Esophagus squamous epithelium (tissue), 4 donors: ENCODE results near the gene RPLP1.

Experiments
- POLR2A ChIP-seq, 4 donors: fragments of 450-650 bp; IDR thresholded peaks; one replicate each; pipeline ENCODE4 v1.6.1; 2017; ENCODE audit warnings: antibody characterized with exemption in 4 of 4, mild to moderate bottlenecking in 4 of 4, moderate library complexity in 3 of 4
- TF ChIP-seq, protein P1 (sequence below), 6 experiments: fragments of 450-650 bp in 4 of 6; fragments of 200-600 bp in 2 of 6; sonication (generic) in 2 of 6; IDR thresholded peaks; one replicate each; pipeline ENCODE4 v1.5.1; 2016 to 2019; ENCODE audit warnings: antibody characterized with exemption in 6 of 6, mild to moderate bottlenecking in 4 of 6, moderate library complexity in 4 of 6

DNA sequence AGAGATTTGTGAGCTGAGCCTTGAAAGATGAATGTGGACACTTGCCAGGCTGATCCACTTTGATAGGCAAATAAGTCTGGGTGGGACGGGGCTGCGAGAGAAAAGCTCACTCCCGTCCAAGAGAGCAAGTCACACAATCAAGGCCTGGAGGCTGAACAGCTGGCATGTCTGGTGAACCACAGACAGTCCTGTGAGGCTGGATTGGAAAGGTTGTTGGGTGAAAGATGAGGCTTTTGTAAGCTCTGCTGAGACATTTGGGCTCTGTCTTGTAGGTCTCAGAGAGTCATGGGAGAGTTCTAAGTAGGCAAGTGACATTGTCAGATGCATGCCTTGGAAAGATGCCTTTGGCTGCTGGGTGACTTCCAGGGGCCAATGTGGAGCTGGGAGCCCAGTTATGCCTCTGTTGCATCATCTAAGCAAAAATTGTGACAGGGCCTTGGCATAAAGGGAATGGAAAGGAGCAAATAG lies 38.5 kb downstream of the RPLP1 start:
- TF ChIP-seq, protein P1, sequence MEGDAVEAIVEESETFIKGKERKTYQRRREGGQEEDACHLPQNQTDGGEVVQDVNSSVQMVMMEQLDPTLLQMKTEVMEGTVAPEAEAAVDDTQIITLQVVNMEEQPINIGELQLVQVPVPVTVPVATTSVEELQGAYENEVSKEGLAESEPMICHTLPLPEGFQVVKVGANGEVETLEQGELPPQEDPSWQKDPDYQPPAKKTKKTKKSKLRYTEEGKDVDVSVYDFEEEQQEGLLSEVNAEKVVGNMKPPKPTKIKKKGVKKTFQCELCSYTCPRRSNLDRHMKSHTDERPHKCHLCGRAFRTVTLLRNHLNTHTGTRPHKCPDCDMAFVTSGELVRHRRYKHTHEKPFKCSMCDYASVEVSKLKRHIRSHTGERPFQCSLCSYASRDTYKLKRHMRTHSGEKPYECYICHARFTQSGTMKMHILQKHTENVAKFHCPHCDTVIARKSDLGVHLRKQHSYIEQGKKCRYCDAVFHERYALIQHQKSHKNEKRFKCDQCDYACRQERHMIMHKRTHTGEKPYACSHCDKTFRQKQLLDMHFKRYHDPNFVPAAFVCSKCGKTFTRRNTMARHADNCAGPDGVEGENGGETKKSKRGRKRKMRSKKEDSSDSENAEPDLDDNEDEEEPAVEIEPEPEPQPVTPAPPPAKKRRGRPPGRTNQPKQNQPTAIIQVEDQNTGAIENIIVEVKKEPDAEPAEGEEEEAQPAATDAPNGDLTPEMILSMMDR (IDR thresholded peaks at IDR 0.05), result no peak
- TF ChIP-seq POLR2A (IDR thresholded peaks at IDR 0.05), result no peak
